OCI-LY1 (cell line): Measurements from ENCODE around the gene GTF2B.
A peak's percentile ranks its signal among the peaks of the same experiment; 100 is the strongest.

Source experiments
- H2AFZ ChIP-seq: fragments of 200-600 bp; sonication (generic), shearing (Covaris generic); 2 replicates; pipeline ENCODE4 v1.6.0; 2014; ENCODE audit warnings: antibody characterized with exemption, mild to moderate bottlenecking, low read length
- H3F3A ChIP-seq: fragments of 200-600 bp; sonication (generic), shearing (Covaris generic); 2 replicates; pipeline ENCODE4 v1.6.0; 2014; ENCODE audit warnings: mild to moderate bottlenecking, antibody characterized with exemption, low read length, moderate library complexity; ENCODE audit not compliant: insufficient read depth
- H3K27ac ChIP-seq: fragments of 200-600 bp; sonication (generic); 2 replicates; pipeline ENCODE4 v1.5.1; 2014; ENCODE audit warnings: low read length, mixed run types, mild to moderate bottlenecking, low read depth; ENCODE audit not compliant: poor library complexity, severe bottlenecking
- H3K27me3 ChIP-seq: fragments of 200-600 bp; sonication (generic); 2 replicates; pipeline ENCODE4 v1.6.0; 2014; ENCODE audit warnings: antibody characterized with exemption, mild to moderate bottlenecking, low read length, moderate library complexity; ENCODE audit not compliant: insufficient read depth
- H3K36me3 ChIP-seq: fragments of 200-600 bp; sonication (generic); 2 replicates; pipeline ENCODE4 v1.6.1; 2014; ENCODE audit warnings: mild to moderate bottlenecking, antibody characterized with exemption, low read length, moderate library complexity, mixed read lengths; ENCODE audit not compliant: insufficient read depth
- H3K4me1 ChIP-seq: fragments of 200-600 bp; sonication (generic); 2 replicates; pipeline ENCODE4 v1.5.1; 2014; ENCODE audit warnings: mild to moderate bottlenecking, low read length, moderate library complexity; ENCODE audit not compliant: insufficient read depth, severe bottlenecking
- H3K4me2 ChIP-seq: fragments of 200-600 bp; sonication (generic), shearing (Covaris generic); 2 replicates; pipeline ENCODE4 v1.6.1; 2014; ENCODE audit warnings: low read length
- H3K4me3 ChIP-seq: fragments of 200-600 bp; sonication (generic); 2 replicates; pipeline ENCODE4 v1.5.1; 2014; ENCODE audit warnings: low read length, low read depth, mild to moderate bottlenecking, mixed read lengths; ENCODE audit not compliant: poor library complexity, severe bottlenecking
- H3K79me2 ChIP-seq: fragments of 200-600 bp; shearing (Covaris generic); 2 replicates; pipeline ENCODE4 v1.6.1; 2016; ENCODE audit warnings: mixed run types, low read length, mixed read lengths; ENCODE audit not compliant: insufficient read depth
- H3K9ac ChIP-seq: fragments of 200-600 bp; sonication (generic), shearing (Covaris generic); 2 replicates; pipeline ENCODE4 v1.6.1; 2014; ENCODE audit warnings: mild to moderate bottlenecking, low read length, mixed read lengths
- H3K9me2 ChIP-seq: fragments of 200-600 bp; sonication (generic), shearing (Covaris generic); 2 replicates; pipeline ENCODE4 v1.6.1; 2014; ENCODE audit warnings: low read depth, mild to moderate bottlenecking, low read length, mixed read lengths
- H3K9me3 ChIP-seq: fragments of 200-600 bp; shearing (Covaris generic); 2 replicates; pipeline ENCODE4 v1.6.1; 2014; ENCODE audit warnings: low read length, mixed read lengths
- H4K20me1 ChIP-seq: fragments of 200-600 bp; sonication (generic), shearing (Covaris generic); 2 replicates; pipeline ENCODE4 v1.6.0; 2016; ENCODE audit warnings: mild to moderate bottlenecking, low read length; ENCODE audit not compliant: insufficient read depth
- CTCF ChIP-seq: fragments of 200-600 bp; sonication (generic), shearing (Covaris generic); IDR thresholded peaks from 2 replicates; pipeline ENCODE4 v1.5.1; 2017; ENCODE audit warnings: mild to moderate bottlenecking, antibody characterized with exemption, low read length, moderate library complexity, mixed read lengths
- EZH2 ChIP-seq: fragments of 200-600 bp; sonication (generic), shearing (Covaris generic); IDR thresholded peaks from 2 replicates; pipeline ENCODE4 v1.8.0; 2017; ENCODE audit warnings: borderline replicate concordance, mixed run types, mild to moderate bottlenecking, antibody characterized with exemption, low read length, moderate library complexity, mixed read lengths

Gene GTF2B

GRCh38 chr1:88890131-88890530 is 1.2 kb downstream of the GTF2B start:
- Histone ChIP-seq H2AFZ (no peak overlapping the region), H3F3A (0 out of 2 replicates have a peak, but pooled peaks cover 3% of the 10 kb centered on the region), H3K4me3 (peak overlapping the region; percentile 90), H3K9me2 (no peaks in the 10 kb centered on the region), H3K4me2 (peak overlapping the region; percentile 87), H3K27me3 (no peaks in the 10 kb centered on the region), H4K20me1 (no peaks in the 10 kb centered on the region; the same call in 1 of the 2 replicates), H3K79me2 (peaks cover 39% of the 10 kb centered on the region), H3K27ac (no peak overlapping the region), H3K36me3 (peaks cover 38% of the 10 kb centered on the region), H3K9ac (peak overlapping the region; percentile 86), H3K9me3 (no peaks in the 10 kb centered on the region), H3K4me1 (peaks cover 31% of the 10 kb centered on the region)
- TF ChIP-seq CTCF (no peak), EZH2 (no peak)

- Histone ChIP-seq H3K36me3 (peaks cover 51% of the 10 kb centered on the region), H3K9ac (no peak overlapping the region), H3K4me2 (peak overlapping the region; percentile 87; the same call in 1 of the 2 replicates), H3K9me3 (no peaks in the 10 kb centered on the region), H3K9me2 (no peaks in the 10 kb centered on the region), H3K79me2 (peaks cover 39% of the 10 kb centered on the region), H4K20me1 (no peaks in the 10 kb centered on the region; the same call in 1 of the 2 replicates), H3F3A (no peaks in the 10 kb centered on the region), H3K27ac (no peak overlapping the region), H3K27me3 (no peaks in the 10 kb centered on the region), H3K4me3 (no peak overlapping the region), H3K4me1 (peaks cover 31% of the 10 kb centered on the region), H2AFZ (no peak overlapping the region)
- no peak for TF ChIP-seq CTCF
- TF ChIP-seq EZH2: no peak
Measured at GRCh38 chr1:88888750-88889149, 2.6 kb downstream of the GTF2B start.

GRCh38 chr1:88885933-88886332 is 5.4 kb downstream of the GTF2B start:
- peaks cover 80% of the 10 kb centered on the region for H3K36me3 ChIP-seq
- H3K27ac ChIP-seq: no peak overlapping the region
- H3K9me2 ChIP-seq: no peaks in the 10 kb centered on the region
- TF ChIP-seq EZH2 (no peak), CTCF (no peak)
- H3K27me3 ChIP-seq: no peaks in the 10 kb centered on the region
- peaks cover 40% of the 10 kb centered on the region for H3K79me2 ChIP-seq
- no peak overlapping the region for H3K9ac ChIP-seq
- no peak overlapping the region for H3K4me2 ChIP-seq
- no peaks in the 10 kb centered on the region for H3K9me3 ChIP-seq
- H3F3A ChIP-seq: peaks cover 3% of the 10 kb centered on the region; the same call in 1 of the 2 replicates
- no peak overlapping the region for H3K4me3 ChIP-seq
- H3K4me1 ChIP-seq: peaks cover 34% of the 10 kb centered on the region
- H2AFZ ChIP-seq: no peak overlapping the region
- H4K20me1 ChIP-seq: no peaks in the 10 kb centered on the region; the same call in 1 of the 2 replicates
